Measurements from ENCODE around the gene PRKAG2.

The PRKAG2 gene

DNA sequence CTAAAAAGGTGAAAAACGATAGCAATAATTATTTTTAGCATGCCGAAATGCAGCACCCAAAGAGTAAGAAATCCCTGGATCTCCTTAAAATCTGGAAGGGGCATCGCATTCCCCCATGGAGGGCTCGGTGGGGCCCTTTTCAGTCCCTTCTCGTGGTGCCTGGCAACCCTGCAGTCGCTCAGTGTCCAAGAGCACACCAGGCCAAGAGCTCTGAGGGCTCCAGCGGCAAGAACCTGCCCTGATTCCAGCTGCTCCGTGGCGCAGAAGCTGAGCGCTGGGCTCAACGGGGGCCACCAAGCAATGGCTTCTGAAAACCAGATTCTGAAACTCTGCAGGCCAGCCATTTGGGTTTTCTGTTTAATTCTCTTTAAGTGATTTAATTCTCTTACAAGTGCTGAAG lies 131.2 kb downstream of the PRKAG2 start:
- no peak for DNase-seq (ENCODE audit: insufficient read length, low spot score)
- TF ChIP-seq POLR2A (IDR thresholded peaks at IDR 0.05; ENCODE audit: low read depth, low read length) = no peak
- no peak for FAIRE-seq

DNA sequence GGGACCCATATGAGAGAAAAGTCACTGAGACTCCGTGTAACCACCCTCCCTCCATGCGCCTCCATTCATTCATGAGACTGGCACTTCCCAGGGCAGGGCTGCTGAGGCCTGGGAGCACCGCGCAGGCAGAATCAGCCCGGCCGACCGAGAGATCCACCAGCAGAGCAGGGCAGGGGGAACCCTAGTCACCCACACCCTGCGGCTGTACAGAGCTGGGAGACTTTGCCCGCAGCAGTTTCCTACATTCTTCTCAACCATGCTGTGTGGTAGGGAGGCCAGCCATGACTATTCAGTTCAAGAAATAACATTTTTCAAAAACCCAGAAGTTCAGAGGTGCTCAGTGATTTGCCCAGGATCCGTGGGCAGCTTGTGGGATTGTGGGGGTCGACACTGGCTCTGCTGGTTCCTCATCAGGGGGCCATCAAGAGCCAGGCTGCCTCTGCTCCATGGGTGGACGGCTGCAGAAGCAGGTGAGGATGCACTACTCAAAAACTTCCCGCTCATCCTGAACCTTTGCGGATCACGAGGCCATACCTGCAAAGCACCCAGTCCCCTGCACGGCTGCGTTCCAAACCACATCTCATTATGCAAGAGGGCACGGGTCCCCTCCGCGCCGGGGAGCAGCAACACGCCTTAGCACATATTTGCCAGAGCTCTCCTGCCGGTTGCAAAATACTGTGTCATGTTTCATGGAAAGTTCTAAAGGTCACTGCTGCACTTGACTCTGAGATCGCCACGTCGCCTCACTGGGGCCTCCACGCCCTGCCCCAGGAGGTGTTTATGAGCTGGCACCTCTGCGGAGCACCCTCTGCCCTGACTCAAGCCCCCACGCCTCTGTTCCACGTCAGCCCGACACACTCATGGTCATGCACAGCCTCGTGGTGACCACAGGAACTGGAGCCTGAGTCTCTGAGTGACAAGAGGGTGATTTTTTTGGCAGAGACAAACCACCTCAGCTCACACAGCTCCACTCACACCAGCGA lies 132.0 kb downstream of the PRKAG2 start:
- no peak for TF ChIP-seq POLR2A (IDR thresholded peaks at IDR 0.05; ENCODE audit: low read depth, low read length)
- DNase-seq (ENCODE audit: insufficient read length, low spot score) = peak; percentile 83
- FAIRE-seq = peak; percentile 83

DNA sequence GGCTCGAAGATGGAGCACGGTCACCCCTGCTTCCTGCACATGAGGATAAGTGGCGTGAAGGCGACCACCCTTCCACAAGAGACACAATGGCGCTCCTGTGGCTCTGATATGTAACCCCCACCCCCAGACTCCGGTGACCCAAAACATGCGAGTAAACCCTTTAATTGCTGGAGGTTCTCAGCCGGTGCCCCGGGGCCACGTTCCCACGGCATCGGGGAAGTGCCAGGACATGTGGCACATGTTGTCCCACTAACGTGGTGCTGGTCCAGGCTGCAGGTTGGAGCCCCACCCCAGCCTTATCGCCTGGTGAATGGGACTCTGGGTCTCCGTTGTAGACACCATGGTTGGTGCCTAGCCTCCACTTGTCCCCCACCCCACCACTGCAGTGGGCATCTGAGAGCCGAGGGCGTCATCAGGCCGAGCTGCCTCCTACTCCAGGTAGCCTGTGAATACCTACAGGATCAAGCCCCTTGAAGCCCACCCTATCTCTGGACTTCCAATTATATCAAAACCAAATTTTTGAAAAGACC lies 132.8 kb downstream of the PRKAG2 start:
- TF ChIP-seq POLR2A (IDR thresholded peaks at IDR 0.05; ENCODE audit: low read depth, low read length) = no peak
- DNase-seq (ENCODE audit: insufficient read length, low spot score) (no peak), FAIRE-seq (no peak)

DNA sequence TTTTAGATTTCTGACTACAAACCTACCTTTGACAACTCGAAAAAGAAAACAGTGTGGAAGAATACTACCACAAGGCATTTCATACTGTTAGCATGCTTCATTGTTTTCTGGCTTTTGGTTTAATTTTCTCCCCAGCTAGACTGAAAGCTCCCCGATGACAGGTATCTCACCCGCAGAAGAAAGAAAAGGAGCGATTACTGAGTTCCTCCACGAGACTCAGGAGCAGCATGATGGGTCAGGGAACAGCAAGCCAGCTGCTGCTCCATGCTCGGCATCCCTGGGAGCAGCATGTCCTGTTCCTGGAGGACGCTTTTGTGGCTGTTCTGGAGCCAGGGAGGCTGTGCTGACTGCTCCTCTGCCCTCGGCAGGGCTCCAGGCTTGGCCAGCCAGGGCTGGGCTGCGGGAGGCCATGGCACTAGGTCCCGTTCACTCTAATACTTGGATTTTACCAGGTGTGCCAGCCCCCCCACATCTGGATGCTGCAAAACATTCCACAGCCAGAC lies 133.4 kb downstream of the PRKAG2 start:
- FAIRE-seq (no peak), DNase-seq (ENCODE audit: insufficient read length, low spot score) (no peak)
- no peak for TF ChIP-seq POLR2A (IDR thresholded peaks at IDR 0.05; ENCODE audit: low read depth, low read length)

DNA sequence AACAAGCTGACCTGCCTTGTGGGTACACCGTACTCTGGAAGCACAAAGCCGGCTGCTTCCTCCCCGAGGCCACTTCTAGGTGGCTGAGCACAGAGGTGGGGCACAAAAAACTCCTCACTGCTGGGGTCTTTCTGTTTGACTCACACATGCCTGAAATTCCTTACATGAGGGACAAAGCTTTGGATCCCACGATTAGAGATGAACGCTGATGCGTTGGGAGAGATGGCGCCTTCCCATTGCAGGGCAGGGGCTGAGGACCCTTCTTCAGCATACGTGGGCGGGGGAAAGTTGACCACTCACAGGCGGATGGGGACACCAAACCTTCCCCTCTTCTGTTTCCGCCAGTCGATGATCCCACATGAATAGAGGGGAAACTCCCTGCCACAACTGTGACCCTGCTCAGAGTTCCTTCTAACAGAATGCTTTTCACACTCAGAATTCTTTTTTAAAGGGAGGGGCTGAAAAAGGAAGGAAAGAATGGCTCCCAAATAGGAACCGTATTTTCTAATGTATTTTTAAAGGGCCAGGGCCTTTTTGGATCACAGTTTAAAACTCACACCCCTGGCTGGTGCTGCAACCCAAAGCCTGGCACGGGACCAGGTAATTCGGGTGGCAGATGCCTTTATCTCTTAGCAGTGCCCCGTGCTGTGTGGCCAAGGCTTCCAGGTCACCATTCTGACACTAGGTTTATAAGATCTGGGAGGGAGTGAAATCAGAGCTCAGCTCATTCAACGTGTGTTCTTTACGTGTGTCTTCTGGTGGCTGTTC lies 134.0 kb downstream of the PRKAG2 start:
- no peak for TF ChIP-seq POLR2A (IDR thresholded peaks at IDR 0.05; ENCODE audit: low read depth, low read length)
- DNase-seq (ENCODE audit: insufficient read length, low spot score) = no peak
- no peak for FAIRE-seq

DNA sequence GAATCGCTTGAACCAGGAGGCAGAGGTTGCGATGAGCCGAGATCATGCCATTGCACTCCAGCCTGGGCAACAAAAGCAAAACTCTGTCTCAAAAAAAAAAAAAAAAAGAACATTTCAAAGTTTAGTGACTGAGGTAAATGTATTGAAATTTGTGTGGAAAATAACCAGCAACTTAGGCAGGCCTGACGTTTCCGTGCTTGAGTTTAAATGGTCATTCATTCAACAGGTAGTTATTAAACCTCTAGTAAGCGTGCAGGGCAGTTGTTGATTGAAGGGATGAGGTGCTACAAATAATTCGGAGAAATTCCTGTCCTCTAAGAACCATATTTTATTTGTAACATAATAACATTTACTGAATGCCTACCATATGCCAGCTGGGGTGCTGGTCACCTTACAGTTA lies 135.3 kb downstream of the PRKAG2 start:
- no peak for TF ChIP-seq POLR2A (IDR thresholded peaks at IDR 0.05; ENCODE audit: low read depth, low read length)
- FAIRE-seq (no peak), DNase-seq (ENCODE audit: insufficient read length, low spot score) (no peak)

DNA sequence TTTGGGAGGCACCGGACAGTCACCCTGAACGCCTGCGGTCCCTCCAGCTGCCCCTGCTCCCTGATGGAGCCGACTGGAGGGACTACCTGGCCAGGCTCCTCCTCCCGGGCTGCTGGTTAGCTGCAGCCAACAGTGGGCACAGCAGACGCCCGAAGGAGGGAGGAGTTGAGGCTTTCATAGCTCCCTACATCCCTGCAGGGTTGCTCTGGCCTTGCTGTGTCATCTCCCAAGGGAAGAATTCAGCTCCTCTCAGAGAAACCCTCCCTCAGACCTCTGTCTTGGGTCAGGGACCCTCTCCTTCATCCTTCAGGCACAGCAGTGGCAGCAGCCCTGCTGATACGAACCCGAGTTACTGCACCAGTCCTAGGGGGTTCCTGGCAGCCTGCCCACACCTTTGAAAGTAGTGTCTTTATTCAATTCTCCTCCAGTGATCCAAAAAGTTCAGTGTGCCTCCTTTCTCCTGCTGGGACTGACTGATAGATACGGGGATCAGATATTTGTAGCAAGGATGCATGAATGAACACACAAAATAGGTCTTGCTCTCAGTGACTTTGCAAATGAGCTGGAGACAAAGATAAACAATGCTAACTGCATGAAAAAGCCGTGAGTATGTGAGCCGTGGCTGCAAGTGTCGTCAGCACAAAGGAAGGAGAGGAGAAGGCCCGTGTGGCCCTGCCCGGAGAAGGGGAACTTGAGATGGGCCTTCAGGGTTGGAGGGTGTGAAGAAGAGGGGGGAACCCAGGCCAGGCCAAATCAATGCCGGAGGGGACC lies 136.6 kb downstream of the PRKAG2 start:
- no peak for TF ChIP-seq POLR2A (IDR thresholded peaks at IDR 0.05; ENCODE audit: low read depth, low read length)
- FAIRE-seq (no peak), DNase-seq (ENCODE audit: insufficient read length, low spot score) (no peak)

DNA sequence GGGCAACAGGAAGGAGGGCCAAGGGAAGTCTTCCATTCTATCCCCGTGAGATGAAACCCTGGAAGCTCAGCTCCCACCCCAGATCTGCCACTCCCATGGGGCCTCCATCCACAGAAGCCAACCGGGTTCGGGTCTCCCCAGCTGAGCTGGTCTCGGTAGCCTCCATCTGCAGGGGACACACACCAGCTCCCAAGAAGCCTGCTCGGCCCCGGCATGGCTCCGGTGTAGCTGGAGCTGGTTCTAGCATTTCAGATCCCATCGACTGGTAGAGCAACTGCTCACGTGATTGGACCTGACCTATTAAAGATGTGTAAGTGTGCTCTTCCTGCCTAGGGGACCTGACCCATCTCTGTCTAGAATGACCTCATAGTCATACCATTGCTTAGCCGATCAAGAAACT lies 138.0 kb downstream of the PRKAG2 start:
- no peak for TF ChIP-seq POLR2A (IDR thresholded peaks at IDR 0.05; ENCODE audit: low read depth, low read length)
- FAIRE-seq (no peak), DNase-seq (ENCODE audit: insufficient read length, low spot score) (no peak)

DNA sequence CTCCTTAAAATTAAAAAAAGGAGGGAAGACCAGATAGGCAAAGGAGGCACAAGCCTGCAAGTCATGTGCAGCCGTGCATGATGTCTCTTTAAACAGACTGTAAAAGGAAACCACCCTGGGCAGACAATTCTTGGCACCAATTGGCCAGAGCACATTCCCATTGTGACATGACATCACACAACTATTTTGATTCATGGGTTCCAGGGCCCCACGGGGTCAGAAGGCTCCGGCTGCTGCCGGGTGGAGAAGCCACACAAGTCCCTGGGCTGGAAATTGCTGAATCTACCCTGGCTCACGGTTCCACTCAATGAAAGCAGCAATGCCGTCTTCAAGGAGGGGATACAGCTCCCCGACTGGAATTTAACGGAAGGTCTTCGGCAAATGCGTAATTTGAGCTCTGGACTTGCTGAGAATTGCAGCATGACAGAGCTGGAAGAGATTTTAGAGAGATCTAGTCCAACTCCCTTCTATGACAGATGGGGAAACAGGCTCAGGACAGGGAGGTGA lies 140.5 kb downstream of the PRKAG2 start:
- FAIRE-seq (no peak), DNase-seq (ENCODE audit: insufficient read length, low spot score) (peak; percentile 90)
- TF ChIP-seq POLR2A (IDR thresholded peaks at IDR 0.05; ENCODE audit: low read depth, low read length) = peak; percentile 69

DNA sequence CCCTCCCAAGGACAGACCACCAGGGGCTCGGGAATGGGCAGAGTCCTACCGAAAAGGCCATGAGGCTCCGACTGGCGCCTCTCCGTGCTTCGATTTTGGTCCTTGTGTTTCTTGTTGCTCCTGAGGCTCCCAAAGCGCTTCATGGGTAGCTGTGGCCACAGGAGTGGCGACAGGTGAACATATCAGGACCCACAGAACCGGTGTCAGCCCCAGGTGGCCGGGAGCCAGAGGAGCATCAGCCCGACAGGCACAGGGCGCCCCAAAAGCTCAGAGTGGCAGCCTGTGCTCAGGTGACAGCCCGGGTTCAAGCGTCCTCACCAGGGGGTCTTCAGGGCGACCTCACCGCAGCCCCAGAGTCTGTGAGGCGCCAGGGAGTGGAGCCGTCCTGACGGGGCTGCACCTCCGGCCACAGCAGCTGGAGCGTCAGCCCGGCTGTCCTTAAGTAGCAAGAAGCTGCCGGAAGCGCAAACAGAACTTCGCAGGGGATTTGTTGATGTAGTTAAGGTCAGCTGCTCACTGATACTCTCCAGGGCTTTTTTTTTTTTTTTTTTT lies 141.0 kb downstream of the PRKAG2 start:
- DNase-seq (ENCODE audit: insufficient read length, low spot score) (no peak), FAIRE-seq (no peak)
- TF ChIP-seq POLR2A (IDR thresholded peaks at IDR 0.05; ENCODE audit: low read depth, low read length) = peak; percentile 48

DNA sequence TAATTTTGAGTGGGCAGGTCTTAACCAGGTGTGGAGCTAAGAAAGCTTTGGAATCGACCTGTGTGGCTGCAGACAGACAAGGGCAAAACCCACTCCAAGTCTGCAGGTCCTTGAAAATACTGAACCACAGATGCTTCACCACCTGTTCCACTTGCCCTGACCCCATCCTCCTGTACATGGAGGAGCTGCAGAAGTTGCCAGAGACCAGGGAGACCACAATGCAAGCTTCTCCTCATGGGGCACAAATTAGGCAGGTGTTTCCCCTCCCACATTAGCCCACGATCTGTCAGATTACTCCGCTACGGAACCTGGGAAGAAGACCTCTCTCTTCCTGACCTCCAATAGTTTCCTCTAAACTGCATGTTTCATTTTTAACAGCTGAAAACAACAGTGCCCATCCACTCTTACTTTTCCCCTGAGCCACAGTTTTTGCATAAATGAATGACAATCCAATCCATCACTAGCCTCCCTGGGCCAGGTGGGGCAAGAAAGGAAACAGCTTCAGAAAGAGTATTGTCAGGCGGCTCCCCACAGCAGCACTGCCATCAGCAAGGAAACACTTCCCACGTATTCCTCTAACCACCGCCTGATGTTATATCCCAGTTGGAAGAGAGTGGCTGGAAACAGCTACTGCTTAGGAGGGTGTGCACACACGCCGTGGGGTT lies 141.6 kb downstream of the PRKAG2 start:
- no peak for TF ChIP-seq POLR2A (IDR thresholded peaks at IDR 0.05; ENCODE audit: low read depth, low read length)
- FAIRE-seq = no peak
- DNase-seq (ENCODE audit: insufficient read length, low spot score) = no peak

DNA sequence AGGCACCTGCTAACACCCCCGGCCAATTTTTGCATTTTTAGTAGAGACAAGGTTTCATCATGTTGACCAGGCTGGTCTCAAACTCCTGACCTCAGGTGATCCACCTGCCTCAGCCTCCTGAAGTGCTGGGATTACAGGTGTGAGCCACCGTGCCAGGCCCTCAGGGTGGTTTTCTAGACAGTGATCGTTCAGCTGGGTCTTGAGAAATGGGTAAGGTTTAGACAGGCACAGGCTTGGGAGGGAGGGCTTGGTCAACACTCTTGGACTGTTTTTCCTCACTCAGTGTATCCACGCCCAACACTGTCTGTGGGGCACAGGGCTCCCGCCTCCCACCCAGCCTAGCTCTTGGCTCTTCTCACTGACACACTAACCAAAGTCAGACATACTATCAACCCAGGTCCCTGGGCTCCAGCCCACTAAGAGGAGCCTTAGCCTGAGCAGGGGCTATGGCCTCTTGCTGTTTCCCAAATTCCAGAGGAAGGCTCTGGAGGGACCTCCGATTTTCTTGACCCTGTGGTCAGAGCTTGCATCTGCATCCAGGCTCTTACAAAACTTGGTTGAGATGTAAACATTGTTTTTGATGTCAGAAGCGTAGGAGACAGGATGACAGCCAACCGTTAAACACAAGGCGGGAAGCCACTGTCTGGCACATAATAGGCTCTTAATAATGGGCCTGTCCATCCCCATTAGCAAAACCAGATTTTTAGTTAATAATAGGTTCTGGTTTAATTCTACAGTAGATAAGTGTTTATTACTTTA lies 143.9 kb downstream of the PRKAG2 start:
- FAIRE-seq = no peak
- DNase-seq (ENCODE audit: insufficient read length, low spot score) = no peak
- TF ChIP-seq POLR2A (IDR thresholded peaks at IDR 0.05; ENCODE audit: low read depth, low read length) = no peak

Data from H54 (cell line).